SK-N-SH (cell line): ENCODE results near the gene EP400. TPM values are rescaled to one million over a fixed set of nuclear protein-coding genes. Genes with fewer than 3 reads are reported as not detected.

Source experiments
- CTCF ChIA-PET: fragments of 300-600, 350-600 bp; formaldehyde crosslinking; extraction: SDS; loops from one replicate; lab custom pipeline; 2021; lab: Yijun Ruan, JAX
- POLR2A ChIA-PET: fragments of 350-600 bp; sonication (Branson Sonifier 250); formaldehyde crosslinking; extraction: SDS; loops from one replicate; lab custom pipeline; 2020; ENCODE audit warnings: antibody characterized with exemption, inconsistent platforms; lab: Yijun Ruan, JAX
- DNase-seq: peaks from one replicate; pipeline ENCODE4 v3.0.0; 2012
- H2AFZ ChIP-seq: fragments of 200-600 bp; sonication (generic); 2 replicates; pipeline ENCODE4 v1.8.1; 2016; ENCODE audit warnings: antibody characterized with exemption, mild to moderate bottlenecking, low read depth
- H3F3A ChIP-seq: fragments of 200-600 bp; sonication (generic); replicated peaks from 2 replicates; pipeline ENCODE3; 2016; ENCODE audit warnings: antibody characterized with exemption, mild to moderate bottlenecking; ENCODE audit not compliant: insufficient read depth
- H3K27ac ChIP-seq, 2 experiments: fragments of 200-500 bp in 1 of 2; fragments of 200-600 bp in 1 of 2; sonication (Bioruptor generic) in 1 of 2; sonication (generic), shearing (Covaris generic) in 1 of 2; 2 replicates each; pipeline versions ENCODE4 v1.5.1 to v1.6.1; 2014 to 2016; ENCODE audit warnings: low read depth in 2 of 2, inconsistent platforms in 1 of 2, low read length in 1 of 2, mild to moderate bottlenecking in 1 of 2, mixed read lengths in 1 of 2
- H3K27me3 ChIP-seq: fragments of 200-600 bp; sonication (generic), shearing (Covaris generic); 2 replicates; pipeline ENCODE4 v1.6.1; 2016; ENCODE audit warnings: mixed run types; ENCODE audit not compliant: insufficient read depth
- H3K36me3 ChIP-seq, 2 experiments: fragments of 200-500 bp in 1 of 2; fragments of 200-600 bp in 1 of 2; sonication (Bioruptor generic) in 1 of 2; sonication (generic) in 1 of 2; replicated peaks in 1 of 2; 2 replicates each; pipeline versions ENCODE3 to v1.5.1; 2014 to 2016; ENCODE audit warnings: low read length in 1 of 2, mild to moderate bottlenecking in 1 of 2; ENCODE audit not compliant: insufficient read depth in 2 of 2, control insufficient read depth in 1 of 2
- H3K4me1 ChIP-seq, 2 experiments: fragments of 200-500 bp in 1 of 2; fragments of 200-600 bp in 1 of 2; sonication (Bioruptor generic) in 1 of 2; sonication (generic), shearing (Covaris generic) in 1 of 2; 2 replicates each; pipeline versions ENCODE4 v1.5.1 to v1.6.1; 2014 to 2016; ENCODE audit warnings: low read depth in 1 of 2, low read length in 1 of 2, mixed run types in 1 of 2; ENCODE audit not compliant: insufficient read depth in 2 of 2, control insufficient read depth in 1 of 2
- H3K4me2 ChIP-seq: fragments of 200-600 bp; sonication (generic), shearing (Covaris generic); 2 replicates; pipeline ENCODE4 v1.6.1; 2017; ENCODE audit warnings: mixed run types
- H3K4me3 ChIP-seq, 2 experiments: fragments of 200-500 bp in 1 of 2; fragments of 200-600 bp in 1 of 2; sonication (Bioruptor generic) in 1 of 2; sonication (generic), shearing (Covaris generic) in 1 of 2; 2 replicates each; pipeline versions ENCODE4 v1.5.1 to v1.8.1; 2014 to 2016; ENCODE audit warnings: low read depth in 2 of 2, inconsistent platforms in 1 of 2, low read length in 1 of 2, mild to moderate bottlenecking in 1 of 2, mixed read lengths in 1 of 2, moderate library complexity in 1 of 2
- H3K79me2 ChIP-seq: fragments of 200-600 bp; sonication (generic); 2 replicates; pipeline ENCODE4 v1.8.1; 2017; ENCODE audit warnings: mild to moderate bottlenecking; ENCODE audit not compliant: insufficient read depth
- H3K9ac ChIP-seq: fragments of 200-600 bp; sonication (generic); 2 replicates; pipeline ENCODE4 v1.6.1; 2017; ENCODE audit warnings: mixed run types
- H3K9me2 ChIP-seq: fragments of 200-600 bp; sonication (generic); 2 replicates; pipeline ENCODE4 v1.6.1; 2017; ENCODE audit warnings: mixed run types
- H3K9me3 ChIP-seq: fragments of 200-600 bp; sonication (generic); 2 replicates; pipeline ENCODE4 v1.6.1; 2017; ENCODE audit warnings: mixed run types, mild to moderate bottlenecking, moderate library complexity
- H4K20me1 ChIP-seq: fragments of 200-600 bp; sonication (generic); 2 replicates; pipeline ENCODE4 v1.6.1; 2017; ENCODE audit warnings: mild to moderate bottlenecking, mixed run types; ENCODE audit not compliant: insufficient read depth
- CTCF ChIP-seq: fragments of 200-600 bp; sonication (generic); IDR thresholded peaks from 2 replicates; pipeline ENCODE4 v1.6.1; 2017; ENCODE audit warnings: antibody characterized with exemption, mild to moderate bottlenecking, moderate library complexity
- ELF1 ChIP-seq: IDR thresholded peaks from 2 replicates; pipeline ENCODE4 v1.4.0; 2012
- EP300 ChIP-seq, 2 experiments: IDR thresholded peaks; 2 replicates each; pipeline versions ENCODE4 v1.4.0 to v1.6.1; 2012; ENCODE audit warnings: borderline replicate concordance in 1 of 2, low read depth in 1 of 2, low read length in 1 of 2
- FOXM1 ChIP-seq: IDR thresholded peaks from 2 replicates; pipeline ENCODE4 v1.4.0; 2012; ENCODE audit warnings: low read depth, mild to moderate bottlenecking
- GATA2 ChIP-seq: sonication (generic); formaldehyde crosslinking; IDR thresholded peaks from 2 replicates; pipeline ENCODE4 v1.5.0; 2020; ENCODE audit warnings: mild to moderate bottlenecking, missing genetic modification reagents
- NFIC ChIP-seq: IDR thresholded peaks from 2 replicates; pipeline ENCODE4 v1.4.0; 2012; ENCODE audit warnings: borderline replicate concordance
- NRF1 ChIP-seq: IDR thresholded peaks from 2 replicates; pipeline ENCODE4 v1.6.1; 2012; ENCODE audit warnings: low read depth, mild to moderate bottlenecking, low read length
- RAD21 ChIP-seq: IDR thresholded peaks from 2 replicates; pipeline ENCODE4 v1.6.1; 2012; ENCODE audit warnings: mild to moderate bottlenecking, low read length
- RCOR1 ChIP-seq: fragments of 150-350 bp; IDR thresholded peaks from 2 replicates; pipeline ENCODE4 v1.6.1; 2017; ENCODE audit warnings: antibody characterized with exemption, low read length
- REST ChIP-seq: IDR thresholded peaks from 2 replicates; pipeline ENCODE4 v1.6.1; 2012; ENCODE audit warnings: mild to moderate bottlenecking, low read depth, low read length, moderate library complexity
- SIN3A ChIP-seq: IDR thresholded peaks from 2 replicates; pipeline ENCODE4 v1.6.1; 2012; ENCODE audit warnings: low read depth, mild to moderate bottlenecking, low read length, moderate library complexity, borderline replicate concordance
- SMC3 ChIP-seq: IDR thresholded peaks from 2 replicates; pipeline ENCODE4 v1.6.1; 2012; ENCODE audit warnings: low read depth, low read length, improper control_type of control experiment
- USF2 ChIP-seq: fragments of 150-350 bp; IDR thresholded peaks from 2 replicates; pipeline ENCODE4 v1.6.1; 2017; ENCODE audit warnings: antibody characterized with exemption, low read length, low read depth, borderline replicate concordance
- YY1 ChIP-seq: IDR thresholded peaks from 2 replicates; pipeline ENCODE4 v1.4.0; 2012; ENCODE audit warnings: low read depth, mild to moderate bottlenecking
- ZBTB33 ChIP-seq: IDR thresholded peaks from 2 replicates; pipeline ENCODE4 v1.4.0; 2012; ENCODE audit warnings: low read depth, borderline replicate concordance
- WGBS: methylation state at CpG from one replicate; pipeline ENCODE4 v1.1.6; 2017; ENCODE audit warnings: low lambda C conversion rate; 5-methylcytosine and 5-hydroxymethylcytosine counted together
- polyA plus RNA-seq, 3 experiments: library from polyadenylated mRNA; depleted of rRNA; stranded (reverse); fragments of >200 nt; gene quantifications; 2 replicates each; pipeline ENCODE4 v1.2.3, GENCODE V29; 2012

EP400 gene
- polyA plus RNA-seq, 1 of the 3 experiments (the other 2 are of a cell fraction): 7.0 TPM

- WGBS: 86% methylated on average over 5 of the region's 5 CpGs
- no peak for DNase-seq
- H3K27ac ChIP-seq: no peak overlapping the region
- H3K4me3 ChIP-seq: no peak overlapping the region
- no peaks in the 10 kb centered on the region for H3K9me2 ChIP-seq
- ChIA-PET POLR2A (no interaction called here), CTCF (no interaction called here)
- no peaks in the 10 kb centered on the region for H3K9me3 ChIP-seq
- H3K36me3 ChIP-seq: peaks cover 42 to 83% of the 10 kb centered on the region in 2 experiments
- H3K4me2 ChIP-seq: no peak overlapping the region
- TF ChIP-seq ZBTB33 (no peak), REST (no peak), EP300 (IDR thresholded peaks at IDR 0.05; ENCODE audit: borderline replicate concordance in 1 of 2, low read depth in 1 of 2, low read length in 1 of 2) (no peak), GATA2 (CRISPR knock-in tag) (no peak), RAD21 (no peak), RCOR1 (no peak), ELF1 (no peak), CTCF (no peak), NFIC (no peak), SIN3A (no peak), SMC3 (no peak), USF2 (no peak), FOXM1 (no peak), YY1 (no peak), NRF1 (no peak)
- H3K79me2 ChIP-seq: no peaks in the 10 kb centered on the region
- no peak overlapping the region for H3K9ac ChIP-seq
- H4K20me1 ChIP-seq: no peaks in the 10 kb centered on the region
- H2AFZ ChIP-seq: no peak overlapping the region
- no peaks in the 10 kb centered on the region for H3F3A ChIP-seq
- H3K27me3 ChIP-seq: no peaks in the 10 kb centered on the region
- H3K4me1 ChIP-seq: no peaks in the 10 kb centered on the region
These were observed 83.9 kb downstream of the EP400 start for GRCh38 chr12:132033627-132034026.
